Adipocyte (in vitro differentiated cells): ENCODE measurements around the gene ASB3.

Source experiments
- DNase-seq: peaks from one replicate; pipeline ENCODE4 v3.0.0-alpha.2; 2015; ENCODE audit warnings: low read depth
- H3K27me3 ChIP-seq: replicated peaks from 2 replicates; pipeline ENCODE4 v1.7.0; 2013; ENCODE audit warnings: mild to moderate bottlenecking, low read length, moderate library complexity; ENCODE audit not compliant: control insufficient read depth, insufficient read depth
- H3K36me3 ChIP-seq: 2 replicates; pipeline ENCODE4 v1.7.0; 2013; ENCODE audit warnings: low read length, mild to moderate bottlenecking, moderate library complexity; ENCODE audit not compliant: control insufficient read depth, insufficient read depth, severe bottlenecking
- H3K4me1 ChIP-seq: 2 replicates; pipeline ENCODE4 v1.7.0; 2013; ENCODE audit warnings: mild to moderate bottlenecking, low read length, moderate library complexity; ENCODE audit not compliant: control insufficient read depth, insufficient read depth
- H3K4me3 ChIP-seq: 2 replicates; pipeline ENCODE4 v1.7.0; 2013; ENCODE audit warnings: mild to moderate bottlenecking, low read length, moderate library complexity
- H3K9ac ChIP-seq: 2 replicates; pipeline ENCODE4 v1.7.0; 2013; ENCODE audit warnings: mild to moderate bottlenecking, low read length, moderate library complexity
- H3K9me3 ChIP-seq: 2 replicates; pipeline ENCODE4 v1.7.0; 2013; ENCODE audit warnings: mild to moderate bottlenecking, low read length, moderate library complexity; ENCODE audit not compliant: control insufficient read depth

The ASB3 gene

DNA sequence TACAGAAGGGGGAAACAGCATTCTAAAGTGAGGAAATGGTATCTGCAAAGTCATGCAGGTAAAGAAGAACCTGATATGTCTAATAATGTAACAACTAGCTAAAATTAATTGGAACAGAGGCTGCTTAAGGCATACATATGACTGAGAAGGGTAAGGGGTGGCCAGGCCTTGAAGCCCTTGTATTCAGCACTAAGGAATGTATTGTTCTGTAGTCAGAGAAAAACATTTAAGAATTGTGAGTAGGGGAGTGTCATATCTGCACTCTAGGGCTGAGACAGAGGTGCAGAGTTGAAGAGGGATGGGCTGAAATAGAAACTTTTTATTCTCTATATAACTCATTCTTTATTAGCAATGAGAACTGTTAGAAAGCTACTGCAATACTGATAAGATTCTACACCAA is 164.6 kb downstream of the ASB3 start:
- no peaks in the 10 kb centered on the region for H3K9me3 ChIP-seq
- no peak overlapping the region for H3K4me3 ChIP-seq
- H3K36me3 ChIP-seq = no peaks in the 10 kb centered on the region
- DNase-seq = no peak
- H3K4me1 ChIP-seq = no peaks in the 10 kb centered on the region
- no peak overlapping the region for H3K9ac ChIP-seq
- H3K27me3 ChIP-seq = no peaks in the 10 kb centered on the region

DNA sequence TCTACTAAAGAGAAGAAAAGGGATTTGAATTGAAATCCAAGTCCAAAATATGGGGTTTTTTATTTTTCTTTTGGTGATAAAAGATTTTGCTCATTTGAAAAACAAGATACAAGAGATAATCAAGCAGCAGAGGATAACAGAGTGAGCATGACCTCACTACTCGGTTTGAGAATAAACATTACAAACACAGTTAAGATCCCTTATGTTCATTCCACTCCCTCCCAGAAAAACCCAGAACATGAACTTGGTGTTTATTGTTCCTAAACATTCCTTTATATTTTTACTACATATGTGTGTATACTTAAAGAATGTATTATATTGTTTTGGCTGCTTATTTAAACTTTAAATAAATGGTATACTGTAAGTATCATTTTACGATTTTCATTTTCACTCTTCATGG is 165.8 kb downstream of the ASB3 start:
- Histone ChIP-seq H3K4me3 (no peak overlapping the region), H3K36me3 (no peaks in the 10 kb centered on the region), H3K9me3 (no peaks in the 10 kb centered on the region), H3K9ac (no peak overlapping the region), H3K27me3 (no peaks in the 10 kb centered on the region), H3K4me1 (no peaks in the 10 kb centered on the region)
- no peak for DNase-seq
